ENCODE results near the gene TBXT.

Gene TBXT

GRCh38 chr6:166167801-166168615 lies at the start of gene TBXT:
TBXT (minus strand) TSS chr6:166167851; CDS start chr6:166167591, 260 bp downstream.
- H3K4me3 ChIP-seq (ENCODE audit: low read length in 2 of 2), result peak within 1 kb of the TSS; percentile 17 to 39
- no peaks in the 10 kb centered on the region for H3K4me1 ChIP-seq (ENCODE audit: control insufficient read depth in 2 of 2, insufficient read depth in 2 of 2, low read length in 2 of 2)
- H3K9me3 ChIP-seq (ENCODE audit: control insufficient read depth in 2 of 2, low read length in 2 of 2), result no peaks in the 10 kb centered on the region
- H3K27me3 ChIP-seq (ENCODE audit: control insufficient read depth in 2 of 2, insufficient read depth in 2 of 2, low read length in 2 of 2), result peaks cover 34 to 54% of the 10 kb centered on the region in 2 donors
- no peak within 1 kb of the TSS for H3K9ac ChIP-seq (ENCODE audit: low read depth in 1 of 2, low read length in 2 of 2)
- H3K36me3 ChIP-seq (ENCODE audit: control insufficient read depth in 2 of 2, insufficient read depth in 2 of 2, low read length in 2 of 2), result no peaks in the 10 kb centered on the region
- no peak within 1 kb of the TSS for H3K27ac ChIP-seq (ENCODE audit: low read depth in 2 of 2, low read length in 2 of 2)

DNA sequence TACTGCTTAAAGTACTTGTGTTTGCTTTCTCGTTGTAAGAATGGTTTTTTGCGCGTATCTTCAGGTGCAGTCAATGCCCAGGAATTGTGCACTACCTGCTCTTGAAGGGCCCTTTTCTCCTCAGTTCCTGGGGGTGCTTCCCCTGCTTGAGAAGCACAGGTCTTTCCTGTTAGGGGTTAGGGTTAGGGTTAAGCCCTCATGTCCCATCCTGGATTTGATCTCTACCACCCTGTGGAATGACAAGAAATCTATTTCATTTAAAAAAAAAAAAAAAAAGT lies 39.6 kb upstream of the TBXT start:
- H3K9ac ChIP-seq (ENCODE audit: low read depth in 1 of 2, low read length in 2 of 2), result no peak overlapping the region
- no peaks in the 10 kb centered on the region for H3K27me3 ChIP-seq (ENCODE audit: control insufficient read depth in 2 of 2, insufficient read depth in 2 of 2, low read length in 2 of 2)
- no peak overlapping the region for H3K27ac ChIP-seq (ENCODE audit: low read depth in 2 of 2, low read length in 2 of 2)
- no peak overlapping the region for H3K4me3 ChIP-seq (ENCODE audit: low read length in 2 of 2)
- H3K9me3 ChIP-seq (ENCODE audit: control insufficient read depth in 2 of 2, low read length in 2 of 2), result no peaks in the 10 kb centered on the region
- H3K36me3 ChIP-seq (ENCODE audit: control insufficient read depth in 2 of 2, insufficient read depth in 2 of 2, low read length in 2 of 2), result no peaks in the 10 kb centered on the region
- H3K4me1 ChIP-seq (ENCODE audit: control insufficient read depth in 2 of 2, insufficient read depth in 2 of 2, low read length in 2 of 2), result no peaks in the 10 kb centered on the region

- Histone ChIP-seq H3K36me3 (ENCODE audit: control insufficient read depth in 2 of 2, insufficient read depth in 2 of 2, low read length in 2 of 2) (no peaks in the 10 kb centered on the region), H3K9me3 (ENCODE audit: control insufficient read depth in 2 of 2, low read length in 2 of 2) (no peaks in the 10 kb centered on the region), H3K27me3 (ENCODE audit: control insufficient read depth in 2 of 2, insufficient read depth in 2 of 2, low read length in 2 of 2) (no peaks in the 10 kb centered on the region), H3K4me3 (ENCODE audit: low read length in 2 of 2) (no peak overlapping the region), H3K9ac (ENCODE audit: low read depth in 1 of 2, low read length in 2 of 2) (no peak overlapping the region), H3K4me1 (ENCODE audit: control insufficient read depth in 2 of 2, insufficient read depth in 2 of 2, low read length in 2 of 2) (no peaks in the 10 kb centered on the region), H3K27ac (ENCODE audit: low read depth in 2 of 2, low read length in 2 of 2) (no peak overlapping the region)
Observed at GRCh38 chr6:166206510-166207283, 39.0 kb upstream of the TBXT start.

GRCh38 chr6:166206066-166206465 lies 38.4 kb upstream of the TBXT start:
- no peak overlapping the region for H3K9ac ChIP-seq (ENCODE audit: low read depth in 1 of 2, low read length in 2 of 2)
- no peak overlapping the region for H3K27ac ChIP-seq (ENCODE audit: low read depth in 2 of 2, low read length in 2 of 2)
- H3K4me1 ChIP-seq (ENCODE audit: control insufficient read depth in 2 of 2, insufficient read depth in 2 of 2, low read length in 2 of 2), result no peaks in the 10 kb centered on the region
- no peaks in the 10 kb centered on the region for H3K9me3 ChIP-seq (ENCODE audit: control insufficient read depth in 2 of 2, low read length in 2 of 2)
- H3K36me3 ChIP-seq (ENCODE audit: control insufficient read depth in 2 of 2, insufficient read depth in 2 of 2, low read length in 2 of 2), result no peaks in the 10 kb centered on the region
- H3K4me3 ChIP-seq (ENCODE audit: low read length in 2 of 2), result no peak overlapping the region
- H3K27me3 ChIP-seq (ENCODE audit: control insufficient read depth in 2 of 2, insufficient read depth in 2 of 2, low read length in 2 of 2), result no peaks in the 10 kb centered on the region

DNA sequence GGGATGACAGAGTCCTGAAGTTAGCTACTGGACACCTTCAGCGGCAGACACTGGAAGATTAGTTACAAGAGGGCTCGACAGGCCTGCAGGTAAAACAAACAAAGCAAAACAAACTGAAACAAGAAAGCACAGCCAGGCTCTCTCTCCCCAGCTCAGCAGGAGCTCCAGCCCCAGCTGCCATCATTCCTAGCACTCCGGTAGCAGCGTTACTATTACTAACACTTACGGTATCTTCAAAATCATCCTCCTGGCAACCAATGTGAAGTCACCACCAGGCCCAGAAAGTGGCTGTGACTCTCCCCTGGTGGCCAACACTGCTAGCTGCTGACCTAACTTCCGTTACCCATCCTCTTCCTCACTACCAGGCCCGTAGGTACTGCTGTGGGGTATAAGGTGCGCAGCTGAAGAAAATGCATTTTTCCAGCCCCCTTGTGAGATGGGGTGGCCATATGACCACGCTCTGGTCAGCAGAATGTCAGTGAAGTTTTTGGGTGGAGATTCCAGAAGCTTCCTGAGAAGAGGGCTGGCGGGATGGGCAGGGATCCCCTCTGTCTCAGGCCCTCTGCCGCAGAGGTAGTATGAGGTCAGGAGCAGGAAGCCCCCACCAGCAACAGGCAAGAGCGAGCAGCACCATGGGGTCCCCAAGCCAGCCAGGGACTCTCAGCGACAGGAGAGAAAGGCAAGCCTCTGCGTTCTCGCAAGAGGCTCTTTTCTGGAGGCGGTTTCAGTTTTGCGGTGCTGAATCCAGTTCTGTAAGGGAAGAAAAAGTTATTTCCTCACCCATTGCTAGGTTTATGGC lies 37.4 kb upstream of the TBXT start:
- Histone ChIP-seq H3K9me3 (ENCODE audit: control insufficient read depth in 2 of 2, low read length in 2 of 2) (no peaks in the 10 kb centered on the region), H3K36me3 (ENCODE audit: control insufficient read depth in 2 of 2, insufficient read depth in 2 of 2, low read length in 2 of 2) (no peaks in the 10 kb centered on the region), H3K4me3 (ENCODE audit: low read length in 2 of 2) (no peak overlapping the region), H3K27me3 (ENCODE audit: control insufficient read depth in 2 of 2, insufficient read depth in 2 of 2, low read length in 2 of 2) (no peaks in the 10 kb centered on the region), H3K4me1 (ENCODE audit: control insufficient read depth in 2 of 2, insufficient read depth in 2 of 2, low read length in 2 of 2) (no peaks in the 10 kb centered on the region), H3K27ac (ENCODE audit: low read depth in 2 of 2, low read length in 2 of 2) (no peak overlapping the region), H3K9ac (ENCODE audit: low read depth in 1 of 2, low read length in 2 of 2) (no peak overlapping the region)

- no peak overlapping the region for H3K4me3 ChIP-seq (ENCODE audit: low read length in 2 of 2)
- no peaks in the 10 kb centered on the region for H3K4me1 ChIP-seq (ENCODE audit: control insufficient read depth in 2 of 2, insufficient read depth in 2 of 2, low read length in 2 of 2)
- no peaks in the 10 kb centered on the region for H3K36me3 ChIP-seq (ENCODE audit: control insufficient read depth in 2 of 2, insufficient read depth in 2 of 2, low read length in 2 of 2)
- no peaks in the 10 kb centered on the region for H3K27me3 ChIP-seq (ENCODE audit: control insufficient read depth in 2 of 2, insufficient read depth in 2 of 2, low read length in 2 of 2)
- no peak overlapping the region for H3K9ac ChIP-seq (ENCODE audit: low read depth in 1 of 2, low read length in 2 of 2)
- H3K9me3 ChIP-seq (ENCODE audit: control insufficient read depth in 2 of 2, low read length in 2 of 2), result no peaks in the 10 kb centered on the region
- H3K27ac ChIP-seq (ENCODE audit: low read depth in 2 of 2, low read length in 2 of 2), result no peak overlapping the region
Observed at GRCh38 chr6:166203641-166204222, 36.1 kb upstream of the TBXT start.

DNA sequence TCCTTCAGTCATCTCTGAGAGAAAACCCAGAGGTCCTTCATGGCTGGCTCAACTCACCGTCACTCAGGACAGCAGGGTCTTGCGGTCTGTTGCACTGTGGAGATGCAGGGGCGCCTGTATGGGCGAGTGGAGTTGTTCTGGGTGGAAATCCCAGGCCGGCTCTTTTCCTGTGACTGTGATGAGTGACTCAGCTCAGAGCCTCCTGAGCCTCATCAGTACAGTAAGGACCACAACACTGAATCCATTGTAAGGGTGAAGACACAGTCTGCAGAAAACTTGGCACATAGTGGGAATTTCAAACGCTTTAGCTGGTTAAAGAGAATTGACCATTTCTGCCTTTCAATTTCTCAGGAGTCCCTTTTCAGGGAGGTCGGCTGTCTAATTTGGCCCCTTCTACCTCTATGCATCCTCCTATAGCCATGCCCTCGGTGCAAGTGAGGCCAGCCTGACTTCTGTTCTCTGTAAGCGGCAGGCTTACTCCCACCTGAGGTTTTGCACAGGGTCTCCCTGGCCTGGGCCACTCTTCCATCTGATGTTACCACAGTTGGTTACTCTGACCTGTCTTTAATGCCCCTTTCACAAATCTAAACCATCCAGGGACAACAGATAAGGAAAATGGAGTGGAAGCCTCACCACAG lies 35.5 kb upstream of the TBXT start:
- Histone ChIP-seq H3K4me3 (ENCODE audit: low read length in 2 of 2) (no peak overlapping the region), H3K9ac (ENCODE audit: low read depth in 1 of 2, low read length in 2 of 2) (no peak overlapping the region), H3K9me3 (ENCODE audit: control insufficient read depth in 2 of 2, low read length in 2 of 2) (no peaks in the 10 kb centered on the region), H3K4me1 (ENCODE audit: control insufficient read depth in 2 of 2, insufficient read depth in 2 of 2, low read length in 2 of 2) (no peaks in the 10 kb centered on the region), H3K27me3 (ENCODE audit: control insufficient read depth in 2 of 2, insufficient read depth in 2 of 2, low read length in 2 of 2) (no peaks in the 10 kb centered on the region), H3K36me3 (ENCODE audit: control insufficient read depth in 2 of 2, insufficient read depth in 2 of 2, low read length in 2 of 2) (no peaks in the 10 kb centered on the region), H3K27ac (ENCODE audit: low read depth in 2 of 2, low read length in 2 of 2) (no peak overlapping the region)

DNA sequence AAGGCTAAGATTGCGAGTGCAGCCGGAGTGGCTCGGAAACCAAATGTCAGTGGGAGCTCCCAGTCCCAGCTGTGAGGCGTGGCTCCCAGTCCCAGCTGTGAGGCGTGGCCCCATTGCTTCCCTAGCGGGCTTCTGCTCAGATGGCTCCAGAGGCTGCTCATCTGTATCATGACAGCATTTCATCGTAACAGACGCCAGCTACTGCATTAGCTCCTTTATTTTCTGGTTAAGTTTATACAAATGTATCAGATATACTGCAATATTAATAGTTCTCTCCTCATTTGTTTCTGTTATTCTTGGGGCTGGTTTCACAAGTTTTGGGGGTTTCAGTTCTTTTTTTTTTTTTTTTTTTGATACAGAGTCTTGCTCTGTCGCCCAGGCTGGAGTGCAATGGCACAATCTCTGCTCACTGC lies 34.7 kb upstream of the TBXT start:
- Histone ChIP-seq H3K4me3 (ENCODE audit: low read length in 2 of 2) (no peak overlapping the region), H3K9ac (ENCODE audit: low read depth in 1 of 2, low read length in 2 of 2) (no peak overlapping the region), H3K4me1 (ENCODE audit: control insufficient read depth in 2 of 2, insufficient read depth in 2 of 2, low read length in 2 of 2) (no peaks in the 10 kb centered on the region), H3K27ac (ENCODE audit: low read depth in 2 of 2, low read length in 2 of 2) (no peak overlapping the region), H3K36me3 (ENCODE audit: control insufficient read depth in 2 of 2, insufficient read depth in 2 of 2, low read length in 2 of 2) (no peaks in the 10 kb centered on the region), H3K27me3 (ENCODE audit: control insufficient read depth in 2 of 2, insufficient read depth in 2 of 2, low read length in 2 of 2) (no peaks in the 10 kb centered on the region), H3K9me3 (ENCODE audit: control insufficient read depth in 2 of 2, low read length in 2 of 2) (no peaks in the 10 kb centered on the region)

DNA sequence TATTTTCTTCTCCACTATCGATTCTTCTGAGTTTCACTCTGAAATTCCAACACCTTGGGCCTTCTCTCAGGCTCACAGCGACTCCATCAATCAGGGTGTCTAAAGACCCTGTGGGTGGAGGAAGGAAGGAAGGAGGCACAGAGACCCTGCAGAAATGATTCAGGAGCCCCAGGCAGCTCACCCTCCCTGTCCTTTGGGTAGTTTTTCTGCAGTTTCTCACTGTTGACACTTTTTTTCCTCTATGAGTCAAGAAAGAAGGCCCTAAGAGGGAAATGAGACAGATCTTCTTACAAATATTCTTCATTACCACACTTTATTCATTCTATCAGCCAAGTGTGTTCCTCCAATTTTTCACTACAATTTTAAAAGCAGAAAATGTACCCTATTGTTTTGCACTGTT lies 34.2 kb upstream of the TBXT start:
- Histone ChIP-seq H3K4me1 (ENCODE audit: control insufficient read depth in 2 of 2, insufficient read depth in 2 of 2, low read length in 2 of 2) (no peaks in the 10 kb centered on the region), H3K9me3 (ENCODE audit: control insufficient read depth in 2 of 2, low read length in 2 of 2) (no peaks in the 10 kb centered on the region), H3K27me3 (ENCODE audit: control insufficient read depth in 2 of 2, insufficient read depth in 2 of 2, low read length in 2 of 2) (no peaks in the 10 kb centered on the region), H3K36me3 (ENCODE audit: control insufficient read depth in 2 of 2, insufficient read depth in 2 of 2, low read length in 2 of 2) (no peaks in the 10 kb centered on the region), H3K9ac (ENCODE audit: low read depth in 1 of 2, low read length in 2 of 2) (no peak overlapping the region), H3K27ac (ENCODE audit: low read depth in 2 of 2, low read length in 2 of 2) (no peak overlapping the region), H3K4me3 (ENCODE audit: low read length in 2 of 2) (no peak overlapping the region)
